Left kidney (tissue), 2 donors: Measurements from ENCODE around the gene FOXA1. TPM values are rescaled to one million over a fixed set of nuclear protein-coding genes. Genes with fewer than 3 reads are reported as not detected.
"Not testable (repeated sequence)": the region's sequence is repeated elsewhere in the genome, so short reads cannot be mapped to it uniquely, and the experiment has no call there.

Experiments
- DNase-seq: peaks from one replicate; pipeline ENCODE4 v3.0.0-alpha.2; 2013
- polyA plus RNA-seq: library from polyadenylated mRNA; unstranded; fragments of 120-200 nt; gene quantifications from one replicate; pipeline ENCODE4 v1.2.1, GENCODE V29; 2013; ENCODE audit not compliant: insufficient read length

FOXA1 gene
- polyA plus RNA-seq, 1 donor, result 3.2 TPM

- no peak for DNase-seq
Observed at GRCh38 chr14:37558740-37559139, 36.3 kb downstream of the FOXA1 start.

GRCh38 chr14:37555596-37555995 is 39.5 kb downstream of the FOXA1 start:
- DNase-seq, result not testable (repeated sequence)

GRCh38 chr14:37553935-37554550 is 41.0 kb downstream of the FOXA1 start:
- no peak for DNase-seq

- no peak for DNase-seq
Observed at GRCh38 chr14:37551119-37551518, 43.9 kb downstream of the FOXA1 start.

- no peak for DNase-seq
Observed at GRCh38 chr14:37550511-37550910, 44.5 kb downstream of the FOXA1 start.

GRCh38 chr14:37546621-37547447 is 48.2 kb downstream of the FOXA1 start:
- DNase-seq, result no peak

GRCh38 chr14:37545174-37545573 is 49.9 kb downstream of the FOXA1 start:
- DNase-seq, result no peak

GRCh38 chr14:37544407-37544806 is 50.6 kb downstream of the FOXA1 start:
- DNase-seq, result no peak

GRCh38 chr14:37539992-37540391 is 55.1 kb downstream of the FOXA1 start:
- DNase-seq, result no peak

Other genes starting within 250 kb of the FOXA1 start
- 0.75 TPM for gene TTC6, start 380 bp upstream of the FOXA1 start, polyA plus RNA-seq